GM12878 (cell line): ENCODE measurements around the gene BANP. TPM values are rescaled to one million over a fixed set of nuclear protein-coding genes. Genes with fewer than 3 reads are reported as not detected.

Experiments
- ATAC-seq: fragments of 200-7000 bp; cut with Tn5 transposase; 3 replicates; pipeline ENCODE4 v1.9.1; 2020; ENCODE audit warnings: mild to moderate bottlenecking, moderate library complexity
- BruUV-seq: library from RNA; stranded (reverse); fragments of 400-500 nt; replicated peaks from 2 replicates; lab custom pipeline; 2021; lab: Mats Ljungman, UMichigan
- CTCF ChIA-PET: fragments of 300-600 bp; sonication (Branson Sonifier 250); formaldehyde crosslinking; extraction: SDS; loops from one replicate; lab custom pipeline; 2021; ENCODE audit warnings: inconsistent platforms; lab: Yijun Ruan, JAX
- POLR2A ChIA-PET: fragments of 350-600 bp; formaldehyde crosslinking; extraction: SDS; loops from one replicate; lab custom pipeline; 2021; ENCODE audit warnings: inconsistent platforms; lab: Charles Lee
- RAD21 ChIA-PET: fragments of 300-600 bp; sonication (Branson Sonifier 250); formaldehyde crosslinking; loops from one replicate; lab custom pipeline; 2023; ENCODE audit warnings: antibody characterized with exemption; ENCODE audit not compliant: unreplicated experiment; lab: Charles Lee
- SMC1A ChIA-PET: fragments of 300-600 bp; sonication (Branson Sonifier 250); formaldehyde crosslinking; loops from one replicate; lab custom pipeline; 2023; ENCODE audit not compliant: unreplicated experiment, uncharacterized antibody; lab: Charles Lee
- DNase-seq: peaks from one replicate; pipeline ENCODE4 v3.0.0-alpha.2; 2011; ENCODE audit warnings: low read depth, low spot score
- FAIRE-seq: peaks from 3 replicates; lab custom pipeline; 2011; peaks lifted over from hg19 to GRCh38; lab: Jason Lieb, UNC
- H2AFZ ChIP-seq: 2 replicates; pipeline ENCODE4 v1.6.0; 2011; ENCODE audit warnings: low read depth, low read length, control low read depth; ENCODE audit not compliant: control insufficient read depth
- H3K27ac ChIP-seq: 2 replicates; pipeline ENCODE4 v1.5.1; 2011; ENCODE audit warnings: control low read depth; ENCODE audit not compliant: control insufficient read depth, insufficient read depth
- H3K27me3 ChIP-seq, 2 experiments: replicated peaks in 1 of 2; 2 replicates each; pipeline versions ENCODE4 v1.6.0 to v1.6.1; 2011; ENCODE audit warnings: low read length in 1 of 2; ENCODE audit not compliant: control insufficient read depth in 2 of 2, insufficient read depth in 2 of 2
- H3K36me3 ChIP-seq, 2 experiments: 2 replicates each; pipeline ENCODE4 v1.5.1; 2011; ENCODE audit warnings: low read length in 1 of 2; ENCODE audit not compliant: control insufficient read depth in 2 of 2, insufficient read depth in 2 of 2
- H3K4me1 ChIP-seq: 2 replicates; pipeline ENCODE4 v1.6.1; 2011; ENCODE audit warnings: mild to moderate bottlenecking, low read length, moderate library complexity, mixed read lengths; ENCODE audit not compliant: control insufficient read depth, insufficient read depth
- H3K4me2 ChIP-seq: 2 replicates; pipeline ENCODE4 v1.6.0; 2011; ENCODE audit warnings: control low read depth; ENCODE audit not compliant: control insufficient read depth, insufficient read depth
- H3K4me3 ChIP-seq: fragments of 200-600 bp; sonication (generic); 2 replicates; pipeline ENCODE4 v1.5.1; 2016
- H3K79me2 ChIP-seq: 2 replicates; pipeline ENCODE4 v1.6.0; 2011; ENCODE audit warnings: low read length; ENCODE audit not compliant: control insufficient read depth, insufficient read depth
- H3K9ac ChIP-seq: 2 replicates; pipeline ENCODE4 v1.8.0; 2011; ENCODE audit warnings: low read length, control low read depth, mixed read lengths; ENCODE audit not compliant: control insufficient read depth, insufficient read depth
- H3K9me3 ChIP-seq: replicated peaks from 3 replicates; pipeline ENCODE4 v1.5.1; 2011; ENCODE audit warnings: mild to moderate bottlenecking, low read length; ENCODE audit not compliant: control insufficient read depth, insufficient read depth
- H4K20me1 ChIP-seq: 2 replicates; pipeline ENCODE4 v1.6.0; 2011; ENCODE audit not compliant: control insufficient read depth, insufficient read depth
- BCLAF1 ChIP-seq: fragments of 450-650 bp; IDR thresholded peaks from 2 replicates; pipeline ENCODE4 v1.6.1; 2017; ENCODE audit warnings: antibody characterized with exemption, mild to moderate bottlenecking, moderate library complexity
- CEBPZ ChIP-seq: fragments of 150-350 bp; IDR thresholded peaks from 2 replicates; pipeline ENCODE4 v1.6.1; 2016; ENCODE audit warnings: low read depth, low read length
- CREB1 ChIP-seq: IDR thresholded peaks from 2 replicates; pipeline ENCODE4 v1.6.1; 2012; ENCODE audit warnings: low read depth, mild to moderate bottlenecking, inconsistent platforms
- E4F1 ChIP-seq: fragments of 450-650 bp; IDR thresholded peaks from 2 replicates; pipeline ENCODE4 v1.6.1; 2018; ENCODE audit warnings: borderline replicate concordance, mild to moderate bottlenecking; ENCODE audit not compliant: partially characterized antibody
- EZH2 ChIP-seq: IDR thresholded peaks from 2 replicates; pipeline ENCODE4 v1.6.1; 2012; ENCODE audit warnings: low read depth, mild to moderate bottlenecking, control low read depth, inconsistent platforms, low read length, borderline replicate concordance; ENCODE audit not compliant: control insufficient read depth
- JUNB ChIP-seq: IDR thresholded peaks from 2 replicates; pipeline ENCODE4 v1.6.1; 2016; ENCODE audit warnings: antibody characterized with exemption, mild to moderate bottlenecking
- MAX ChIP-seq: IDR thresholded peaks from 2 replicates; pipeline ENCODE4 v1.6.1; 2012; ENCODE audit warnings: low read depth, low read length, improper control_type of control experiment
- NKRF ChIP-seq: fragments of 450-650 bp; conservative IDR thresholded peaks from 2 replicates; pipeline ENCODE4 v1.6.1; 2017; ENCODE audit warnings: mild to moderate bottlenecking, moderate library complexity
- RAD51 ChIP-seq: fragments of 450-650 bp; IDR thresholded peaks from 2 replicates; pipeline ENCODE4 v1.6.1; 2016; ENCODE audit warnings: moderate library complexity, mild to moderate bottlenecking, inconsistent platforms
- SRF ChIP-seq, 2 experiments: IDR thresholded peaks; 2 replicates each; pipeline ENCODE4 v1.6.1; 2011; ENCODE audit warnings: low read depth in 2 of 2, low read length in 2 of 2, mild to moderate bottlenecking in 1 of 2, moderate library complexity in 1 of 2
- SUPT20H ChIP-seq: IDR thresholded peaks from 2 replicates; pipeline ENCODE4 v1.6.1; 2011; ENCODE audit warnings: low read depth, mild to moderate bottlenecking, low read length, moderate library complexity, borderline replicate concordance; ENCODE audit not compliant: control insufficient read depth
- TBL1XR1 ChIP-seq: IDR thresholded peaks from 2 replicates; pipeline ENCODE4 v1.6.1; 2012; ENCODE audit warnings: low read depth, low read length, improper control_type of control experiment
- WGBS: methylation state at CpG from one replicate; pipeline ENCODE4 v1.1.6; 2016; ENCODE audit warnings: low lambda C conversion rate; ENCODE audit not compliant: insufficient replicate concordance, insufficient coverage; ENCODE audit errors: missing lambda C conversion rate; 5-methylcytosine and 5-hydroxymethylcytosine counted together
- in situ Hi-C: fragments of 300-500 bp; cut with MboI; formaldehyde crosslinking; loops from 9 replicates; pipeline ENCODE4 v1.14.3; 2018; ENCODE audit warnings: mixed read lengths
- intact Hi-C: fragments of 100-400 bp; cut with micrococcal nuclease; formaldehyde crosslinking; loops from one replicate; pipeline ENCODE4 v1.14.2; 2022; ENCODE audit not compliant: unreplicated experiment
- polyA plus RNA-seq, 11 experiments: library from polyadenylated mRNA; depleted of rRNA in 4 of 11; unstranded in 6 of 11; stranded (reverse) in 5 of 11; fragments of >200 nt; fragmentation: Nextera tagmentation in 4 of 11; fragmentation: Illumina TruSeq in 1 of 11; extraction: Ambion mirVana in 4 of 11; extraction: Trizol in 1 of 11; gene quantifications; 1 replicate in 1 of 11; 2 replicates in 10 of 11; pipeline versions ENCODE4 v1.2.1 to v1.2.3, GENCODE V29; 2011 to 2016; ENCODE audit warnings: inconsistent platforms in 2 of 11, missing spikeins in 2 of 11, low read depth in 1 of 11
- total RNA-seq, 4 experiments: library from RNA; depleted of rRNA in 3 of 4; stranded (reverse); fragments of >200 nt in 3 of 4; fragmentation: Illumina TruSeq in 1 of 4; extraction: Trizol in 1 of 4; gene quantifications; 2 replicates each; pipeline versions ENCODE4 v1.2.1 to v1.2.3, GENCODE V29; 2013 to 2021

Gene BANP
- total and polyA plus RNA-seq, 10 of the 15 experiments (the other 5 are each of a cell fraction or from before 2014, with no cell fraction given): 3.9 to 21.9 (median 12.2) TPM

- intact Hi-C loops: no loop called here
- no peak overlapping the region for H3K27ac ChIP-seq
- FAIRE-seq: no peak
- no peaks in the 10 kb centered on the region; the same call in 1 of the 2 replicates for H4K20me1 ChIP-seq
- peaks cover 14% of the 10 kb centered on the region for H3K4me1 ChIP-seq
- ChIA-PET POLR2A (interaction anchor here (0.5 kb wide), 1 partner anchor 836 kb away, joined by 3 read pairs; no protein-coding TSS in a partner anchor), CTCF (no interaction called here), SMC1A (no interaction called here), RAD21 (no interaction called here)
- H3K36me3 ChIP-seq: peaks cover 0 to 10% of the 10 kb centered on the region in 2 experiments; a peak in 3 of 4 replicates
- no peak for DNase-seq
- no peak overlapping the region for H3K4me2 ChIP-seq
- no TSS peak for BruUV-seq
- in situ Hi-C loops: loop anchor here (25.0 kb wide), 1 partner anchor 476 kb away; no protein-coding TSS in a partner anchor
- H3K9me3 ChIP-seq: no peaks in the 10 kb centered on the region
- no peak overlapping the region for H2AFZ ChIP-seq
- H3K4me3 ChIP-seq: no peak overlapping the region
- H3K27me3 ChIP-seq: no peaks in the 10 kb centered on the region
- 80% methylated on average over 4 of the region's 4 CpGs for WGBS
- peaks cover 46% of the 10 kb centered on the region for H3K79me2 ChIP-seq
- no peak overlapping the region for H3K9ac ChIP-seq
- no peak for ATAC-seq
- TF ChIP-seq RAD51: no peak
- TF ChIP-seq BCLAF1: no peak
- no peak for TF ChIP-seq EZH2
- no peak for TF ChIP-seq NKRF
- no peak for TF ChIP-seq TBL1XR1
- TF ChIP-seq CEBPZ: no peak
- no peak for TF ChIP-seq MAX
- no peak for TF ChIP-seq E4F1
- no peak for TF ChIP-seq SUPT20H
- TF ChIP-seq JUNB: no peak
- TF ChIP-seq SRF (IDR thresholded peaks at IDR 0.05; ENCODE audit: low read depth in 2 of 2, low read length in 2 of 2): no peak
- no peak for TF ChIP-seq CREB1
These were observed 10.4 kb downstream of the BANP start for GRCh38 chr16:87961623-87962022.
